HG02642 (cell line): ENCODE results near the gene TMEM235.
"Not testable (repeated sequence)": the region's sequence is repeated elsewhere in the genome, so short reads cannot be mapped to it uniquely, and the experiment has no call there.

Experiments used
- ATAC-seq: cut with Tn5 transposase; IDR thresholded peaks from one replicate; pipeline ENCODE4 v1.9.1; 2021; ENCODE audit warnings: mild to moderate bottlenecking; ENCODE audit not compliant: unreplicated experiment, poor library complexity

Gene TMEM235

DNA sequence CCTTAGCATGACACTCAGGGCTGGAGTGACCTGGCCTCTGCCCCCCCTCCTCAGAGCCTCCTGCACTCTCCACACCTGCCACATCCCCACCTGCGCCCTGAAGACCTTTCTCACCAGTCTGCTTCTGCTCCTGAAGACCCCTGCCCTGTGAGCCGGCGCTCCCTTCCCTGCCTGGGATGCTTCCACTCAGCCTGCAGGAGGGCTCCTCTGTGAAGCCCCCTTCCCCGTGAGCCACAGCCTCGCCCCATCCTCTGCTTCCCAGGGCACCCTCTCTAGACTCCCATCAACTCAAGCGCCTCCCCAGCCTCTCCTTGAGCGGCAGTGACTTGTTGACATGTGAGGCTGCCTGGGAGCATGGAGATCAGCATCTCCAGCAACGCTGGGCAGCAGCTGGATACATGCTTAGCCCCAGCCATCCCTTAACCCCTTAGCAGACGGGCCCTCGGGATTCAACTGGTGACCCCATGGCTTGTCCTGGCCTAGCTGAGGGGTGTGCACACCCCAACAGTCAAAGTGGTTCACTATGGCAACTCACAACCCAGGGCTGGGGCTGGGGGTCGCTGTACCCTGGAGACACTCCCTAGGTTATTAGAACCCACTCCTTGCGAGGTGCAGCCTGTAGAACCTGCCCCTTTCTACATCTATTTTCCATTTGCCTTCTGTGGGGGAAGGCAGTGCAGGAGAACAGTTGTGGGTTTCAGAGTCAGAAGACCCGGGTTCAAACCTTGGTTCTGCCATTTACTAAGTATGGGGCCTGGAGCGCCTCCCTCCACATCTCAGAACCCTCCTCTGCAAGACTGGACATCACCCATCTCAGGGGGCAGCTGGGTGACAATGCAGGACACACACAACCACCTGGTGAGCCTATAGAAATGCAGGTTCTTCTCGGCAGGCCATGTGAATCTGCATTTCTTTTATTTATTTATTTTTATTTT is 21.5 kb downstream of the TMEM235 start:
- no peak for ATAC-seq

DNA sequence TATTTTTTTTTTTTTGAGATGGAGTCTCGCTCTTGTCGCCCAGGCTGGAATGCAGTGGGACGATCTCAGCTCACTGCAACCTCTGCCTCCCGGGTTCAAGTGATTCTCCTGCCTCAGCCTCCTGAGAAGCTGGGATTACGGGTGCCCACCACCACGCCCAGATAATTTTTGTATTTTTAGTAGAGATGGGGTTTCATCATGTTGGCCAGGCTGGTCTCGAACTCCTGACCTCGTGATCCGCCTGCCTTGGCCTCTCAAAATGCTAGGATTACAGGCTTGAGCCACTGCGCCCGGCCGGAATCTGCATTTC is 22.2 kb downstream of the TMEM235 start:
- not testable (repeated sequence) for ATAC-seq

DNA sequence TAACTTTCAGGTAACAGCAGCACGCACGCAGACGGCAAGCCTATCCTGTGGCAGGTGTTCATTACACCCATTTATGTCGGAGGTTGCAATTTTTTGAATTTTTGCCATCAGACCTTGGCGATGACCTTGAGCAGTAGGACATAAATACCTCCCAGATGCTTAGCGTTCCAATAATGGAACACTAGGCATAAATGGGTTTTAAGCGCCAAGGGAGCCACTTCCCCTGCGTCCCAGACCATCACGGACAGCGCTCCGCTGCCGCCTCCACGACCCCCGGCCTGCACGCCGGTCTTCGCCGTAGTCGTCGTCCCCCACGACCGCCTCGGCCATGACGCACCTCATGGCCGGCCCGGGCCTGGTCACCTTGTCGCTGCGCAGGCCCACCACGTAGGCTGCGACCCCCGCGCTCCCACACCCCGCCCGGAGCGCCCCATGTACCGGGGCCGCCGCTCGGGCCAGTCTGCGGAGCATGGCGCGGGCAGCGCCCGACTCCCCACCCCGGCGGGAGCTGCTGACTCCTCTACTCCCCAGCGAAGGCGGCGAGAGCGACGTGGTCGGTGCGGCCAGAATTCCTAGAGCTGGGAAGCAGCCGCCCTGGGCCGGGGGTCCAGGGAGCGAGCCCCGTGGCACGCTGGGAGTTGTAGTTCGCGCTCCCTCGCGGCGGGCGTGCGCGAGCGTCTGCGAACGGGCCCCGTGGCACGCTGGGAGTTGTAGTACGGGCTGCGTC is 22.7 kb downstream of the TMEM235 start:
- peak; percentile 58 for ATAC-seq

DNA sequence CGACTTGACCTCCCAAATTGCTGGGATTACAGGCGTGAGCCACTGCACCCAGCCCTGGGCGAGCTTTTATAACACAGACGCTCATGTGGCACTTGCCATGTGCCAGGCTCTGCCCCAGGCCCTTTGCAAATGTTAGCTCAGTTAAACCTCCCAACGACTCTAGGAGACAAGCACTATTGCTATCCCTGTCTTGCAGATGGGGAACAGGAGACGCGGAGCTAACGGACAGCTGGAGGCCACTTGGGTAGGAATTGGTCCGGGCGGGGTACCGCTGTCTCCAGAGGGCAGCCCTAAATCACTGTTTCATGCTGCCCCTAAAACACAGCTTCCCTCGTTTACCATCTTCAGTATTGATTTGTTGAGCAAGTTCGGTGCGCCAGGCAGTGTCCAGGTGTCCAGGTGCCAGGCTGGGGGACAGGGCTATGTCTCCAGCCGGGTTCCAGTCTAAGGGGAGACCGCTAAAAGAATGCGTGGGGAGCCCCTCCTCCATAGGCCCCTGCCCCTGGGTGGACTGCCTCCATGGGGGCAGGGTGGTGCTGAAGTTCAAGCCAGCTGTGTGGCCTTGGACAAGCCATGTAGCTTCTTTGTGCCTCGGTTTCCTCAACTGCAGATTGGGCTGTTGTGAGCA is 23.7 kb downstream of the TMEM235 start:
- ATAC-seq, result no peak

DNA sequence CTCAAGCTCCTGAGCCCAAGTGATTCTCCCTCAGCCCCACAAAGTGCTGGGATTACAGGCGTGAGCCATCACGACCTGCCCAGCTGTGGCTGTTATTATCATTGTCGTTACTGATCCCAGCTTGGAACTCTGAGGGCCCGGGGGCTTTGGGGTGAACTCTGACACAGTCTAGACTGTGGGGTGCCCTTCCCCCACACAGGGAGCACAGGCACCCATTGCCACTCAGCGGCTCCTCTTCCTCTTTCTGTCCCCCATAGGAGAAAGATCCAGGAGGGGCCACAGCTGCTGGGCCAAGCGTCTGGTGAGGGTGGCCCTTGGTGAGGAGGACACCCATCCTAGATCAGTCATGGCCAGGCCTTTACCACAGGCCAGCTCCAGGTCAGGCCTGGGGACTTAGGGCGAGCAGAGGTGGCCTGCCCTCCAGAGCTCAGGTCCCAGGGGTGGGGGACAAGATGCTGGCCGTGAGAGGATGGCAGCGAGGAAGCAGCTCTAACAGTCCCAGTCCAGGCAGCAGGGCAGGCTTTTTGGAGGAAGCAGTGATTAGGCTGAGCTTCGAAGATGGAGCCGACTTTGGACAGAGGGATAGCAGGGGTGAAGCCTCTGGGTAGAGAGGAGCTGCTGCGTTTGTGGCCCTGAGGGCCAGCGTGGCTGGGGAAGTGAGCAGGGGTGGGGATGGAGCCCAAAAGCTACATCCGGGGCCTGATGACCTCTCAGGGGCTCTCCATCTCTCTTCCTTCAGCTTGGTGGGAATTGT is 24.7 kb downstream of the TMEM235 start:
- no peak for ATAC-seq

DNA sequence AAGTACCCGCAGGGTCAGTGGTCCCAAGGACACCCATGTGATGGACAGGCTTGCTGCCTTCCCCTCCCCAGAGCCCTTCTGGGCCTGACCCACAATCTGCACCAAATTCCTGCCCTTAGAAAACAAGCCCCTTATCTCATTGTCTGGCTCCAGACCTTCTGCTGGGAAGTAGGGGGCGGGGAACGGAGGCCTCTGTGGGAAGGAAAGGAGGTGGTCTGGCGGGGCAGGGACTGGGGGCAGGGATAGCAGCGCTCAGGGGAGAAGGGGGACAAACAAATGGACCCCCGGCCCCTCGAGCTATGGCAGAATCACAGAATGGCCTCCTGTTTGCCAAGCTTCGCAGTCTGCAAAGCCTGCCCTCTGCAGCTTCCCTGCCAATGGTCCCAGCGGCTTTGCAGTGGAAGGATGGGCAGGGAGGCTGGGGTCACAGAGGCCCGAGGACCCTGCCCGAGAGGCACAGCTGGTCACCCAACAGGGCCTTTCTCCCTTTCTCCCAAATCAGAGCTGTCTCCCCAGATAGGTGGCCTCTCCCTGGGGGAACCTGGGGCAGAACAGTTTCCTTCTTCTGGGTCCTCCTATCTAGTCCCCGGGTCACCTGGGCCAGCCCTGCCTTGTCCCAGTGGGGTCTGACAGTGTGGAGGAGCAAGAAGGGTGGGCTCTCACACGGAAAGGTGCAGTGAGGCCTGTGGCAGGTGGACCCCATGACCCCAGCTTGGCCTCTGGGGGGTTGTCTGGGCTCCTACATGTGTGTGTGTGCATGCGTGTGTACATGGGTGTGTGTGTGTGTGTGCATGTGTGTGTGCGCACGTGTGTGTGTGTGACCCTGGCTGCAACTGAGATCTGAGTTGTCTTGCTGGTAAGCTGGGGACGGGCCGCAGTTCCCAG is 25.5 kb downstream of the TMEM235 start:
- ATAC-seq, result no peak

DNA sequence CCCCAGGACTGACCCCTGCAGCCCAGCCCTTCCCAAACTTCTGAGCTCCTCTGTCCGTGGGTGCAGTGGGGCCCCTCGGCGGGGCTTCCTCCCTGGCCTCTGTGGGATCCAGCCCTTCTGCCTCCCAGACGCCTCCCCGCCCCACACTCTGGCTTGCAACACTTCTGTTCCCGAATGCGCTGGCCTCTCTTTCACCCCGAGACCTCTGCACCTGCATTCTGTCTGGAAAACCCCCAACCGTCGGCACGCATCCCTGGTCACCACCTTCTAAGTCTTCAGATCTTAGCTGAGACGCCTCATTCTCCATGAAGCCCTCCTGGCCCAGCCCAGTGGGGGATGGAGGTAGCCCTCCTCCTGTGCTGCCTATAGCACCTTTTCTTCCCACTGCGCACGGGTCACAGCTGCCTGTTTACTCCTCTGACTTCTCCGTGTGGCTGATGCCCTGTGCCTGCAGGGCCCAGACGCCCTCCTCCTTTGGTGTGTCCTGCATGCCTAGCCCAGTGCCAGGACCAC is 26.4 kb downstream of the TMEM235 start:
- peak; percentile 38 for ATAC-seq

DNA sequence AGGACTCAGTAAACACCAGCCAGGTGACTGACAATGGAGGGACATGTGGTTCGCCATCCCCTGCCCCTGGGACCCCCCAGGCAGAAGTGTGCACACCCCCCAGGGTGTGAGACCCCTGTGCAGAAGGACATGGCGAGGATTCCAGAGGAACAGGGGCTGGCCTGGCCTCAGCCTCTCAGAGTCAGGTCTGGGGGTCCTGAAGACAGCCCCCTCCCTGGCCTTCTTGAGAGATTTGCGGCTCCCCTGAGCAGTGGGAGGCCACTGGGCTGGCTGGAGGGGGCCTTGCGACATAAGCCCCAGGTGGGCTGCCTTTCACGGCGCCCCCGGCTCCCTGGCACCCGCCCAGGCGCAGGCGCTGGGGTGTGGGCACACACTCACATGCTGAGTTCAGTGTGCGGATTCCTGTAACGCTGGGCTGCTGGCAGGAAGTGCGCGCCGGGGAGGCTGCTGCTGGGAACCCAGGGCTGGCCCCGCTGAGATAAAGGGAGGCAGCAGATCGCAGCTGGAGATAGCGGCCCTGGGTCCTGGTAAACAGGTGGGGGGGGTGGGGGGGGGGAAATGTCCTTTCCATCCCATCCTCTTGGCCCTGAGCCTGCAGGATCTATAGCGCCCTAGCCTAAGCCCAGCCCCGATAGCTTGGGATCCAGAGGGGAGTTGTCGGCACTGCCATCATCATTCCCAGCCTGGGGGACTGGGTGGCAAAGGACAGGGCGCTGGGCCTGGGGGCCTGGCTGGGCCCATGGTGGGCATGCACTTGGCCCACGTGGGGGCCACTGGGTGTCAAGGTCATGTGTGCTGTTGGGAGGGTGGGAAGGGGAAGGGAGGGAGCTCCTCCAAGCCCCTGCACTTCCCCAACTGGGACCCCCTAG is 27.1 kb downstream of the TMEM235 start:
- no peak for ATAC-seq

DNA sequence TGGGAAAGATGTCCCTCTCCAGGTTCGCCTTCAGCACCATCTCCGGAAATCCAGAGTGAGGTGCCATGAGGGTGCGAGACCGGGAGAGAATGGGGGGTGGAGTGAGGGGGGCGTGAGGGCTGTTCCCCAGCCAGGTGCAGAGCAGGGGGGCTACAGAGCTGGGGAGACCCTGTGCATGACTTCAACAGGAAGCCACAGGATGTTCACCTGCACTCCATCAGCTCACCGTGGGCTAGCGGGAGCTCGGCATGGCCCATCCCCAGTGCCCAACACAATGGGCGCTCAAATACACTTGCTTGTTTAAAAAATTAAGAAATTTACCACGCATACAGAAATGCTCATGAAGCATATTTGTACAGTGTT is 27.7 kb downstream of the TMEM235 start:
- ATAC-seq, result no peak

DNA sequence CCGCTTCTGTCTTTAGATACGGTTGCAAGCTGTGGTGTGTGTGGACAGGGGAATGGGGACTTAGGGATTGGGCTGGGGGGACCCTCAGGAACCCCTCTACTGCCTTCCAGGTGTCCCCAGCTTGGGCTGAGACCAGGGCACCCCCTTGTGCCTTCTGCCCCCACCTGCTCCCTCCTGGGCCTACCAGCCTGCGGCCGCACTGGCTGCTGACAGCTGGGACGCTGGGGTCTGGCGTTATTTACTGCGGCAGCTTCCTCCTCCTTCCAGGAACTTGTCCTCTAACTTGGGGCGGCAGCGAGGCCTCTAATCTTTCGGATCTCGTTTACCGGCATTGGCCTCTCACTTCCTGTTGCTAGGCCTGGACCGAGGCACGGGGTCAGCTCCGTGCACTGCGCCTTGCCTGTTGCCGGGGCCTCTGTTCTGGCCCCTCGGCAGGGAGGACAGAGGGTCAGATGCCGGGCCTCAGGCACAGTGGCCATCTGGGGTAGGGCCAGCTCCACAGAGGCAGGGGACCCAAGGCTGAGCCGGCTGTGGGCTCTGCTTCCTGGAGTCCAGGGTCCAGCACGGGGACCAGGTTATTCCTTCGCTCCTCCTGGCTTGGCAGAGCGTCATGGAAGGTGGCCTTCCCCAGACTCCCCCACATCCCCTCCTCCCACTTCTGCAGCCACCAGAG is 31.8 kb downstream of the TMEM235 start:
- ATAC-seq, result no peak

DNA sequence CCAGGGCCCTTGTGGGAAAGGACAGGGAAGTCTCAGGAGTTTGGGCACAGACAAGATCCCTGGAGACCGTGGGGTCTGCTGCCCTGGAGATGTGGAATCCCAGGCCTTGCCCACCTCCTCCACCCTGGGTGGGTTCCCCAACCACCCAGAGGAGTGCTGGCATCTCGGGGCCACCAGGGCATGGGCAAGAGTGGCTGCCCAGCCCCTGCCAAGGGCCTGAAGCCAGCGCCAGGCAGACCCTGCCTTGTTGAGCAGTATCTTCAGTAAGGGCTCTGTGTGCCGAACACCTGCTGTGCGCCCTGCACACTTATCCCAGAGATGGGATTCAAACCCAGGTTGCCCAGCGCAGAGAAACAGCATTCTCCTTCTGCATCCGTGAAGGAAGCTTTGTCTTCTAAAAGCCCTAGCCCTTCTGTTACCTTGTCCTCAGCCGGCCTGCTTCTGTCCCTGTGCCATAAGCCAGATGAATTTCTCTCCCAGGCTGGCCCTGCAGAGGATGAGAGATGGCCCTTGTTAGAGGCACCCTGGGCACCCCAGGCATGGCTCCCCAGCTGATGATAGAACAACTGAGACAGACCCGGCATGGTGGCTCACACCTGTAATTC is 32.4 kb downstream of the TMEM235 start:
- no peak for ATAC-seq

DNA sequence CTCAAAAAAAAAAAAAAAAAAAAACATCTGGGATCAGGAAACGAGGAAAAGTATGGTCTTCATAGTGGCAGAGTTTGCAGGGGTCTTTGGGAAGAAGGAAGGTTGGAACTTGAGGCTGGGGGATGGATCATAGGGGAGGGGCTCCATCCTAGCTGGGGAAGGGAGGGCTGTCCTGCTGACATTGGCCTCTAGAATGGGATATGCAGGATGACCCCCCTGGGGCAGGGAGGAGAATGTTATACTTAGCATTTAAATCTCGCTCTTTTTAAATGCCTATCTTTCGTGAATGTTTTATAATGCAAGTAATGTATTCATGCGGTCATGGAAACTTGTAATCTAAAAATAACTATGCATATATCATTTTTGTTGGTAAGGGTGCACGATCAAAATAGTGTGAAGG is 33.2 kb downstream of the TMEM235 start:
- no peak for ATAC-seq

DNA sequence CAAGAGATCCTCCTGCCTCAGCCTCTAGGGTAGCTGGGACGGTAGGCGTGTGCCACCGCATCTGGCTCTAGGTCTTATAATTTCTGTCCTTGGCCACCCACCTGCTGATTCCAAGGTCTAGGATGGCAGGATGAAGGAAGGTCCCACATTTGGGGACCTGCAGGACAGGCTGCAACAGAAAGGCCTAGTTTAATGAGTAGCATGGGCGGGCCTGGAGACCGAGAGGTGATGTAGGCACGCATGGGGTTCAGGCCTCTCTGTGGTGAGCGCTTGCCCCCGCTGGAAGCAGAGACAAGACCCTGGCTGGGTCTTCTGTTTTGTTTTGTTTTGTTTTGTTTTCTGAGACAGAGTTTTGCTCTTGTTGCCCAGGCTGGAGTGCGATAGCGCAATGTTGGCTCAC is 33.7 kb downstream of the TMEM235 start:
- ATAC-seq, result no peak

DNA sequence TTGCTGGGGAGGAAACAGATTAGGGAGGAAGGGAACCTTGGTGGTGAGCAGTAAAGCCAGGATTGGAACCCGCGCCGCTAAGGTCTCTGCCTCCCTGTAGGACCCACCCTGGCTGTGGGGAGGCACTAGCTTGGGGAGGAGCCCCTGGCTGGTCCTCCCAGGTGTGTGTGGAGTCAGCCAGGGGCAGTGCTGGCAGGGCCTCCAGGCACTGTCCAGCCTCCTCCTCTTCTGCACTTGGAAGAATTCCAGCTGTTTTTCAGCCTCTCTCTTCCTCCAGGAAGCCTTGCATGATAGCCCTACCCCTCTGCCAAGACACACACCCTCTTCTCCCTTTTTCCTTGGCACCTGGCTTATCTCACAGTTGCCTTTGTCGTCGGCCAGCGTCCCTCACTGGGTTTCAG is 34.8 kb downstream of the TMEM235 start:
- no peak for ATAC-seq

DNA sequence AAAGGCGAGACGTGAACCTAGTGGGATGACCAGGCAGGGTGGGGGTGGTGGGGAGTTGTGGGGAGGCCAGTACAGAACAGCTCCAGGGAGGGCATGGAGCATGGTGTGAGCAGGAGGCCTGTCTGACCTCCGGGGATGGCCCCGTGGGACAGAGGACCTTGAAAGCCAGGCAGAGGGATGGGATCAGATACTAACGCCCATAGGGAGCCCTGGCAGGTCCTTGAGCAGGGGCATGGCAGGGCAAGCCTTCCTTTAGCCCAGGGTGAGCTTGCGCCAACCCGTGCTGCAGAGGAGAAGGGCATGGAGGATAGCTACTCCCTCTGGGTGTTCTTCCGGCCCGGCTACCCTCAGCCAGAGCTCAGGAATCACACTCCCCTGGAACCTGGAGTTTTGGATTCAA is 35.3 kb downstream of the TMEM235 start:
- no peak for ATAC-seq

DNA sequence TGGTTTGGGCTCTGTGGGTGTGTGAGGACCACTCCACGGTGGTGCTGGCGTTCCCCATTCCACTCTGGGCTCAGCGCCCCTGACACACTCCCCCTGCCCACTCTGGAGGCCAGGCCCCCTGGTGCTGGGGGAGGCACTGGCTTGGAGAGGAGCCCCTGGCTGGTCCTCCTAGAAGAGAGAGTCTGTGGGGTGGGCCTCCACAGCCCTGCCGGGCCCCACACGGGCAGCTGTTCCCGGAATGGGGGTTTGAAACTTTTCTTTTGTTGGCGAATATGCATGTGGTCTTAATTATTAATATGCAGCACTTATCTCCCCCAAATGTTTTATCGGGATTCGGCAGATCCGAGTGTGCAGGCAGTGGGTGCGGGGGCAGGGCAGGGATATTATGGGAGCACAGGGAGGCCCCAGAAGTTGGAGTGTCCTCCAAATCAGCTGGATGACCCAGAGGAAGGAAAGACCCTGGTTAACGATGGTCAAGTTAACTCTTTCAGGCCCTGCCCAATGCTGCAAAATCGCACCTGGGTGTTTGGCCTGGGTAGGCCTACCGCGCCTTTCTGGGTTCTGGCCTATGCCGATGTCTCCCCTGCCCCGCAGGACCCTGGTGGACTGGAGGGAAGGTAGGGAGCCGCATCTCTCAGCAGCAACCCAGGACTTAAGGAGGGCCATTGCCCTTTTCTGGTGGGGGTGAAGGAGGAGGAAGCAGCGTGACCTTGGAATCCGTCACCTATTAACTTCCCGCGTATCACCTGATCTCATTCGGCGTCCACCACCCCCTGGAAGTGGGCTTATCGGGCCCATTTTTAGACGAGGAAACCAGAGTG is 36.0 kb downstream of the TMEM235 start:
- no peak for ATAC-seq
